T-helper 17 cell (primary cell): Measurements from ENCODE around the gene SEMA5A. TPM values are rescaled to one million over a fixed set of nuclear protein-coding genes. Genes with fewer than 3 reads are reported as not detected.

Source experiments
- ATAC-seq: fragments of 150-1000 bp; cut with Tn5 transposase; 2 replicates; pipeline ENCODE4 v1.10.0; 2021; ENCODE audit warnings: mild to moderate bottlenecking, moderate library complexity
- DNase-seq, 3 donors: peaks; one replicate each; pipeline versions ENCODE4 v3.0.0 to v3.0.0-alpha.2; 2020 to 2021
- H3K9me3 ChIP-seq: one replicate; pipeline ENCODE4 v1.7.0; 2013; ENCODE audit warnings: low read length, mild to moderate bottlenecking; ENCODE audit not compliant: control insufficient read depth, poor library complexity, severe bottlenecking
- H3K27ac Mint-ChIP-seq: one replicate; pipeline ENCODE4 v1.8.0; 2022; ENCODE audit warnings: mild to moderate bottlenecking, moderate library complexity, mixed read lengths
- H3K27me3 Mint-ChIP-seq: one replicate; pipeline ENCODE4 v1.8.0; 2022; ENCODE audit warnings: mixed read lengths
- H3K36me3 Mint-ChIP-seq: one replicate; pipeline ENCODE4 v1.8.0; 2022; ENCODE audit warnings: low read depth, mixed read lengths
- H3K4me1 Mint-ChIP-seq: one replicate; pipeline ENCODE4 v1.8.0; 2022; ENCODE audit warnings: mild to moderate bottlenecking, mixed read lengths
- H3K4me3 Mint-ChIP-seq: one replicate; pipeline ENCODE4 v1.8.0; 2022; ENCODE audit warnings: mild to moderate bottlenecking, moderate library complexity, mixed read lengths
- total RNA-seq, 4 donors: library from RNA in 2 of 4; stranded (reverse) in 2 of 4; gene quantifications; one replicate each; pipeline ENCODE4 v1.2.3 and lab custom pipeline; 2022 to 2026

Gene SEMA5A
- total RNA-seq, 2 donors from 2014 or later: 0.75 to 0.94 TPM

GRCh38 chr5:9381464-9381863 lies 164.4 kb downstream of the SEMA5A start:
- H3K27me3 Mint-ChIP-seq: no peaks in the 10 kb centered on the region

GRCh38 chr5:9380109-9380508 lies 165.8 kb downstream of the SEMA5A start:
- Mint-ChIP-seq H3K4me3 (no peak overlapping the region), H3K36me3 (no peaks in the 10 kb centered on the region), H3K27ac (no peak overlapping the region), H3K27me3 (no peaks in the 10 kb centered on the region), H3K4me1 (no peaks in the 10 kb centered on the region)
- DNase-seq (no peak), ATAC-seq (no peak)
- H3K9me3 ChIP-seq: no peaks in the 10 kb centered on the region

More at GRCh38 chr5:9381464-9381863, 164.4 kb downstream of the SEMA5A start:
- no peaks in the 10 kb centered on the region for H3K36me3 Mint-ChIP-seq
- H3K27ac Mint-ChIP-seq: no peak overlapping the region
- ATAC-seq: no peak
- H3K4me3 Mint-ChIP-seq: no peak overlapping the region
- no peaks in the 10 kb centered on the region for H3K4me1 Mint-ChIP-seq
- DNase-seq: no peak
- no peaks in the 10 kb centered on the region for H3K9me3 ChIP-seq

GRCh38 chr5:9376363-9377117 lies 169.3 kb downstream of the SEMA5A start:
- Mint-ChIP-seq H3K27ac (no peak overlapping the region), H3K36me3 (no peaks in the 10 kb centered on the region), H3K4me3 (no peak overlapping the region), H3K4me1 (no peaks in the 10 kb centered on the region), H3K27me3 (no peaks in the 10 kb centered on the region)
- H3K9me3 ChIP-seq: no peaks in the 10 kb centered on the region
- ATAC-seq (no peak), DNase-seq (no peak)

- DNase-seq (no peak), ATAC-seq (no peak)
- no peaks in the 10 kb centered on the region for H3K9me3 ChIP-seq
- Mint-ChIP-seq H3K27ac (no peak overlapping the region), H3K36me3 (no peaks in the 10 kb centered on the region), H3K4me3 (no peak overlapping the region), H3K27me3 (no peaks in the 10 kb centered on the region), H3K4me1 (no peaks in the 10 kb centered on the region)
Observed at GRCh38 chr5:9375756-9376155, 170.1 kb downstream of the SEMA5A start.

GRCh38 chr5:9374025-9374424 lies 171.8 kb downstream of the SEMA5A start:
- H3K36me3 Mint-ChIP-seq: no peaks in the 10 kb centered on the region
- no peaks in the 10 kb centered on the region for H3K27me3 Mint-ChIP-seq
- ATAC-seq (no peak), DNase-seq (no peak)
- no peak overlapping the region for H3K4me3 Mint-ChIP-seq
- H3K9me3 ChIP-seq: peaks cover 3% of the 10 kb centered on the region
- no peak overlapping the region for H3K27ac Mint-ChIP-seq
- no peaks in the 10 kb centered on the region for H3K4me1 Mint-ChIP-seq

- no peaks in the 10 kb centered on the region for H3K36me3 Mint-ChIP-seq
- no peaks in the 10 kb centered on the region for H3K27me3 Mint-ChIP-seq
- H3K4me3 Mint-ChIP-seq: no peak overlapping the region
- H3K4me1 Mint-ChIP-seq: no peaks in the 10 kb centered on the region
- H3K9me3 ChIP-seq: peaks cover 3% of the 10 kb centered on the region
- DNase-seq (no peak), ATAC-seq (no peak)
- no peak overlapping the region for H3K27ac Mint-ChIP-seq
Observed at GRCh38 chr5:9373571-9373970, 172.3 kb downstream of the SEMA5A start.

GRCh38 chr5:9370256-9370655 lies 175.6 kb downstream of the SEMA5A start:
- DNase-seq: no peak
- no peaks in the 10 kb centered on the region for H3K4me1 Mint-ChIP-seq
- H3K27ac Mint-ChIP-seq: no peak overlapping the region
- ATAC-seq: no peak
- no peak overlapping the region for H3K4me3 Mint-ChIP-seq
- no peaks in the 10 kb centered on the region for H3K36me3 Mint-ChIP-seq
- peaks cover 3% of the 10 kb centered on the region for H3K9me3 ChIP-seq
- H3K27me3 Mint-ChIP-seq: no peaks in the 10 kb centered on the region

- H3K4me1 Mint-ChIP-seq: no peaks in the 10 kb centered on the region
- H3K4me3 Mint-ChIP-seq: no peak overlapping the region
- H3K27ac Mint-ChIP-seq: no peak overlapping the region
- H3K36me3 Mint-ChIP-seq: no peaks in the 10 kb centered on the region
- peaks cover 3% of the 10 kb centered on the region for H3K9me3 ChIP-seq
- no peaks in the 10 kb centered on the region for H3K27me3 Mint-ChIP-seq
- ATAC-seq: no peak
- no peak for DNase-seq
Observed at GRCh38 chr5:9365512-9365911, 180.4 kb downstream of the SEMA5A start.

- no peak overlapping the region for H3K4me3 Mint-ChIP-seq
- H3K9me3 ChIP-seq: no peaks in the 10 kb centered on the region
- H3K27me3 Mint-ChIP-seq: no peaks in the 10 kb centered on the region
- no peak for DNase-seq
- no peaks in the 10 kb centered on the region for H3K36me3 Mint-ChIP-seq
- no peak overlapping the region for H3K27ac Mint-ChIP-seq
- no peak for ATAC-seq
- H3K4me1 Mint-ChIP-seq: no peaks in the 10 kb centered on the region
Observed at GRCh38 chr5:9363449-9363848, 182.4 kb downstream of the SEMA5A start.

GRCh38 chr5:9363026-9363425 lies 182.8 kb downstream of the SEMA5A start:
- H3K4me1 Mint-ChIP-seq: no peaks in the 10 kb centered on the region
- no peaks in the 10 kb centered on the region for H3K36me3 Mint-ChIP-seq
- H3K27me3 Mint-ChIP-seq: no peaks in the 10 kb centered on the region
- no peaks in the 10 kb centered on the region for H3K9me3 ChIP-seq
- no peak for ATAC-seq
- no peak overlapping the region for H3K27ac Mint-ChIP-seq
- H3K4me3 Mint-ChIP-seq: no peak overlapping the region
- no peak for DNase-seq

- Mint-ChIP-seq H3K4me1 (no peaks in the 10 kb centered on the region), H3K27me3 (no peaks in the 10 kb centered on the region), H3K4me3 (no peak overlapping the region), H3K27ac (no peak overlapping the region), H3K36me3 (no peaks in the 10 kb centered on the region)
- H3K9me3 ChIP-seq: no peaks in the 10 kb centered on the region
- DNase-seq (no peak), ATAC-seq (no peak)
Observed at GRCh38 chr5:9362600-9362999, 183.3 kb downstream of the SEMA5A start.

GRCh38 chr5:9361835-9362234 lies 184.0 kb downstream of the SEMA5A start:
- no peaks in the 10 kb centered on the region for H3K36me3 Mint-ChIP-seq
- H3K27ac Mint-ChIP-seq: no peak overlapping the region
- H3K9me3 ChIP-seq: no peaks in the 10 kb centered on the region
- no peaks in the 10 kb centered on the region for H3K27me3 Mint-ChIP-seq
- no peaks in the 10 kb centered on the region for H3K4me1 Mint-ChIP-seq
- no peak overlapping the region for H3K4me3 Mint-ChIP-seq
- ATAC-seq (peak; percentile 36), DNase-seq (peak; percentile 8 to 11 (median 10))

- Mint-ChIP-seq H3K36me3 (no peaks in the 10 kb centered on the region), H3K27ac (no peak overlapping the region), H3K4me1 (no peaks in the 10 kb centered on the region), H3K4me3 (no peak overlapping the region), H3K27me3 (no peaks in the 10 kb centered on the region)
- no peaks in the 10 kb centered on the region for H3K9me3 ChIP-seq
- DNase-seq (no peak), ATAC-seq (no peak)
Observed at GRCh38 chr5:9358961-9359685, 186.8 kb downstream of the SEMA5A start.

- DNase-seq (no peak), ATAC-seq (no peak)
- Mint-ChIP-seq H3K4me1 (no peaks in the 10 kb centered on the region), H3K27me3 (no peaks in the 10 kb centered on the region), H3K27ac (no peak overlapping the region), H3K4me3 (no peak overlapping the region), H3K36me3 (no peaks in the 10 kb centered on the region)
- no peaks in the 10 kb centered on the region for H3K9me3 ChIP-seq
Observed at GRCh38 chr5:9356351-9356825, 189.5 kb downstream of the SEMA5A start.
